SH-SY5Y (cell line): ENCODE results near the gene IBTK.

Source experiments
- GATA2 ChIP-seq: IDR thresholded peaks from 2 replicates; pipeline ENCODE4 v1.6.1; 2011; ENCODE audit warnings: mild to moderate bottlenecking, low read depth, low read length
- GATA3 ChIP-seq: IDR thresholded peaks from 2 replicates; pipeline ENCODE4 v1.6.1; 2011; ENCODE audit warnings: low read depth, mild to moderate bottlenecking, low read length, moderate library complexity

GRCh38 chr6:82169138-82169876, 78.2 kb downstream of the IBTK start:
- TF ChIP-seq GATA3, result peak; percentile 80
- TF ChIP-seq GATA2, result no peak; the same call in none of the 2 replicates
